ENCODE measurements around the gene KRT77.

GRCh38 chr12:52655251-52655650 lies 48.1 kb downstream of the KRT77 start:
- TF ChIP-seq EZH2phosphoT487 (IDR thresholded peaks at IDR 0.05; ENCODE audit: low read length) (no peak), CTCF (IDR thresholded peaks at IDR 0.05; ENCODE audit: low read length) (no peak)
